ENCODE measurements around the gene NOP9. TPM values are rescaled to one million over a fixed set of nuclear protein-coding genes. Genes with fewer than 3 reads are reported as not detected.
A peak's percentile ranks its signal among the peaks of the same experiment; 100 is the strongest.

The NOP9 gene
- total and polyA plus RNA-seq, 9 of the 15 experiments (the other 6 are each of a cell fraction or from before 2014, with no cell fraction given), result 1.0 to 27.9 (median 15.1) TPM

DNA sequence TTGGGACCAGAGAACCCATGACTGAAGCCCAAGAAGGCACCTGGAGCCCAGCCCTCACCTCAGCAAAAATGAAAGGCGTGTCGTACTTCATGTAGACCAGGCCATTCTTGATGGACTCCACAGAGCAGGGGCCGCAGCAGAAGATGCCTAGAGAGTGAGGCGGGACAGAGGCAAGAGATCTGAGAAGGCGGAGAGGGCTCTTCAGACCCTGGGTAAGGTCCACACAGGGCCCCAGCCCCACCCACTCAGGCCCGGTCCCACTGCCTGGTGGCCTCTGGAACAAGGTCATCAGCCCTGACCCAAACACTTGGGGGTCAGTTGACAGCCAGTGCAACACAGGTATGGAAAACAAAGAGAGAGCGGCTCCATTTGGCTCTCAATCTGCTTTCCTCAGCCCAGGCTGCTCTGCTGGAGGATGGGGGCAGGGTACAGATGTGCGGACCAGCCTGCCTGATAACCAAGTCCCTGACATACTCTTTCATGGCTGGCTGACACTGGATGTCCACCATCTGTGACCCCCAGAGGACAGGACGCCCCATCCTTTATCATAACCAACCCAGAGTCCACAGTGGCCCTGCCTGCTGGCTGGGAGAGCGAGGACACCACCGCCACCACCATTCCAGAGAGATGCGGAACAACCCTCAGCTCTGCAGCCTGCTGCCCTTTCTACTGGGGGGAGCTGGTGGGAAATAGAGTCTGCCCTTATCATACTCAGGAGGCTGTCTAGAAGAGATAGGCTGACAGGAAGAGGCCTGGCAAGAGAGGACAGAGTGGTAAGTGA lies 43.5 kb upstream of the NOP9 start (continued):
- TF ChIP-seq MAZ (CRISPR knock-in tag; conservative IDR thresholded peaks at IDR 0.05 in 1 of 2, IDR thresholded peaks at IDR 0.05 in 1 of 2), result 0 out of 4 replicates have a peak, but pooled peaks of 1 of the 2 experiments have one; percentile 46
- peak; percentile 85 for TF ChIP-seq PML (IDR thresholded peaks at IDR 0.05; ENCODE audit: low read length)
- no peak for TF ChIP-seq ZNF24 (IDR thresholded peaks at IDR 0.05)

DNA sequence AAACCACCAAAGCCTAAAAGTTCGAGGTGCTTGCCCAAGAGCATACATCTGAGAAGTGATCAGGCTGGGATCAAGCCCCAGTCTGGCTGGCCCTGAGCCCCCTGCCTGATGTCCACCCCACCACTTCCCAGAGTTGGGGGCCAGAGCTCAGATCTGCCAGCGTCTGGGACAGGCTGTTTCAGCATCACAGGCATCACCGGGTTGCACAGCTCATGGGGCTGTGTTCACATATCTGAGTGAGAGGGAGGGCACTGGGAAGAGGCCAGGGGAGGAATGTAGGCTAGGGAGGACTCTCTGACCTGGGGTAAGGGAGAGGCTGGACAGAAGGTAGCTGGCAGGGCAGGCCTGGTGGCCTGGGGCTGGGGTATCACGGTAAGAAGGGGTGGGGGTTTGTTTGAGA lies 42.7 kb upstream of the NOP9 start:
- in situ Hi-C loops (cut with MboI), result no loop called here
- H3K27me3 ChIP-seq (ENCODE audit: control insufficient read depth in 2 of 2, insufficient read depth in 2 of 2, low read length in 2 of 2), result no peaks in the 10 kb centered on the region
- intact Hi-C loops (cut with micrococcal nuclease), result no loop called here
- H3K9ac ChIP-seq (ENCODE audit: insufficient read depth in 1 of 2, low read depth in 2 of 2, low read length in 2 of 2), result peak overlapping the region; percentile 44 to 79; a peak in 3 of 4 replicates
- no peaks in the 10 kb centered on the region for H3K9me3 ChIP-seq (replicated peaks; ENCODE audit: control insufficient read depth, insufficient read depth, low read depth, low read length)
- BruUV-seq (replicated peaks), result no TSS peak
- CTCF ChIA-PET (ENCODE audit: low intra/inter-chr PET ratio), result no interaction called here
- peak overlapping the region; percentile 62 for H3K27ac ChIP-seq (ENCODE audit: extremely low read depth, low read depth, low read length)
- no peaks in the 10 kb centered on the region for H4K20me1 ChIP-seq (replicated peaks; ENCODE audit: control insufficient read depth, insufficient read depth, low read length)
- FAIRE-seq, result no peak
- POLR2A ChIA-PET, result interaction anchor here (0.7 to 1.6 kb wide), 7 partner anchors 8 to 51 kb away, joined by 3 to 7 read pairs (median 4); partner anchors contain the start of genes CIDEB, DHRS1, NOP9 and RABGGTA
- peaks cover 22 to 59% of the 10 kb centered on the region in 2 experiments; a peak in 4 of 5 replicates for H3K4me1 ChIP-seq (replicated peaks in 1 of 2; ENCODE audit: control insufficient read depth in 2 of 2, insufficient read depth in 2 of 2, low read length in 2 of 2)
- H3K4me2 ChIP-seq (ENCODE audit: insufficient read depth, low read length), result peak overlapping the region; percentile 67
- no peak overlapping the region for H2AFZ ChIP-seq (ENCODE audit: low read depth, low read length)
- no peaks in the 10 kb centered on the region for H3K9me1 ChIP-seq (ENCODE audit: control insufficient read depth, insufficient read depth, low read length)
- 33% methylated on average over 3 of the region's 4 CpGs for WGBS (ENCODE audit: insufficient coverage, low coverage, missing lambda C conversion rate)
- DNase-seq (ENCODE audit: extremely low read depth in 1 of 4, low spot score in 3 of 4), result no peak
- no peaks in the 10 kb centered on the region; the same call in 1 of the 3 replicates for H3K36me3 ChIP-seq (ENCODE audit: control insufficient read depth, insufficient read depth, low read length)
- no peak overlapping the region for H3K4me3 ChIP-seq
- no peaks in the 10 kb centered on the region for H3K79me2 ChIP-seq (ENCODE audit: control insufficient read depth, insufficient read depth, low read length)
- ATAC-seq, result no peak; the same call in 1 of the 3 replicates
- TF ChIP-seq COPS2 (conservative IDR thresholded peaks at IDR 0.05) (no peak), NR4A1 (CRISPR knock-in tag; IDR thresholded peaks at IDR 0.05) (no peak), NR4A1 (tag; IDR thresholded peaks at IDR 0.05) (no peak), SIN3A (IDR thresholded peaks at IDR 0.05; ENCODE audit: borderline replicate concordance in 2 of 2, control insufficient read depth in 1 of 2, low read depth in 2 of 2, low read length in 2 of 2) (no peak), SIRT6 (IDR thresholded peaks at IDR 0.05; ENCODE audit: low read depth, low read length) (no peak), SNIP1 (IDR thresholded peaks at IDR 0.05; ENCODE audit: low read depth) (no peak), TBL1XR1 (IDR thresholded peaks at IDR 0.05; ENCODE audit: low read length in 2 of 2) (no peak), FOXM1 (IDR thresholded peaks at IDR 0.05; ENCODE audit: low read depth) (no peak), FOXM1 (CRISPR knock-in tag; IDR thresholded peaks at IDR 0.05; ENCODE audit: low read depth) (no peak), DDX20 (tag; IDR thresholded peaks at IDR 0.05; ENCODE audit: low read depth) (no peak), ZNF431 (CRISPR knock-in tag; IDR thresholded peaks at IDR 0.05) (no peak), ESRRA (IDR thresholded peaks at IDR 0.05; ENCODE audit: borderline replicate concordance, low read depth) (no peak), ZNF778 (CRISPR knock-in tag; IDR thresholded peaks at IDR 0.05) (no peak), ATF1 (CRISPR knock-in tag; IDR thresholded peaks at IDR 0.05) (no peak), ATF1 (tag; IDR thresholded peaks at IDR 0.05) (no peak)
- TF ChIP-seq, protein P1, sequence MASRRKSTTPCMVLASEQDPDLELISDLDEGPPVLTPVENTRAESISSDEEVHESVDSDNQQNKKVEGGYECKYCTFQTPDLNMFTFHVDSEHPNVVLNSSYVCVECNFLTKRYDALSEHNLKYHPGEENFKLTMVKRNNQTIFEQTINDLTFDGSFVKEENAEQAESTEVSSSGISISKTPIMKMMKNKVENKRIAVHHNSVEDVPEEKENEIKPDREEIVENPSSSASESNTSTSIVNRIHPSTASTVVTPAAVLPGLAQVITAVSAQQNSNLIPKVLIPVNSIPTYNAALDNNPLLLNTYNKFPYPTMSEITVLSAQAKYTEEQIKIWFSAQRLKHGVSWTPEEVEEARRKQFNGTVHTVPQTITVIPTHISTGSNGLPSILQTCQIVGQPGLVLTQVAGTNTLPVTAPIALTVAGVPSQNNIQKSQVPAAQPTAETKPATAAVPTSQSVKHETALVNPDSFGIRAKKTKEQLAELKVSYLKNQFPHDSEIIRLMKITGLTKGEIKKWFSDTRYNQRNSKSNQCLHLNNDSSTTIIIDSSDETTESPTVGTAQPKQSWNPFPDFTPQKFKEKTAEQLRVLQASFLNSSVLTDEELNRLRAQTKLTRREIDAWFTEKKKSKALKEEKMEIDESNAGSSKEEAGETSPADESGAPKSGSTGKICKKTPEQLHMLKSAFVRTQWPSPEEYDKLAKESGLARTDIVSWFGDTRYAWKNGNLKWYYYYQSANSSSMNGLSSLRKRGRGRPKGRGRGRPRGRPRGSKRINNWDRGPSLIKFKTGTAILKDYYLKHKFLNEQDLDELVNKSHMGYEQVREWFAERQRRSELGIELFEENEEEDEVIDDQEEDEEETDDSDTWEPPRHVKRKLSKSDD (conservative IDR thresholded peaks at IDR 0.05; ENCODE audit: low read length), result no peak
- TF ChIP-seq, protein P2, sequence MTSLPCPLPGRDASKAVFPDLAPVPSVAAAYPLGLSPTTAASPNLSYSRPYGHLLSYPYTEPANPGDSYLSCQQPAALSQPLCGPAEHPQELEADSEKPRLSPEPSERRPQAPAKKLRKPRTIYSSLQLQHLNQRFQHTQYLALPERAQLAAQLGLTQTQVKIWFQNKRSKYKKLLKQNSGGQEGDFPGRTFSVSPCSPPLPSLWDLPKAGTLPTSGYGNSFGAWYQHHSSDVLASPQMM (CRISPR knock-in tag; IDR thresholded peaks at IDR 0.05), result no peak
